HS-5 (cell line): ENCODE results near the gene RMC1.
"Not testable (repeated sequence)": the region's sequence is repeated elsewhere in the genome, so short reads cannot be mapped to it uniquely, and the experiment has no call there.

ENCODE experiments used
- DNase-seq: peaks from one replicate; pipeline ENCODE4 v3.0.0-alpha.2; 2012; ENCODE audit warnings: low read depth

The RMC1 gene

GRCh38 chr18:23563377-23564043 lies 60.2 kb downstream of the RMC1 start:
- DNase-seq = peak; percentile 48

- DNase-seq = no peak
These were observed 62.7 kb downstream of the RMC1 start for GRCh38 chr18:23565916-23566547.

GRCh38 chr18:23567671-23568070 lies 64.4 kb downstream of the RMC1 start:
- DNase-seq = no peak

GRCh38 chr18:23568281-23569138 lies 65.2 kb downstream of the RMC1 start:
- DNase-seq = no peak

GRCh38 chr18:23569299-23570063 lies 66.2 kb downstream of the RMC1 start:
- no peak for DNase-seq

GRCh38 chr18:23570912-23571504 lies 67.7 kb downstream of the RMC1 start:
- no peak for DNase-seq

- DNase-seq = no peak
These were observed 68.7 kb downstream of the RMC1 start for GRCh38 chr18:23572012-23572411.

GRCh38 chr18:23572570-23572969 lies 69.3 kb downstream of the RMC1 start:
- no peak for DNase-seq

GRCh38 chr18:23573020-23573419 lies 69.7 kb downstream of the RMC1 start:
- DNase-seq = no peak

GRCh38 chr18:23573626-23574431 lies 70.5 kb downstream of the RMC1 start:
- DNase-seq = peak; percentile 56

- DNase-seq = no peak
These were observed 71.4 kb downstream of the RMC1 start for GRCh38 chr18:23574611-23575308.

GRCh38 chr18:23575309-23575651 lies 72.0 kb downstream of the RMC1 start:
- no peak for DNase-seq

- DNase-seq = not testable (repeated sequence)
These were observed 74.2 kb downstream of the RMC1 start for GRCh38 chr18:23577521-23577920.

- DNase-seq = no peak
These were observed 74.9 kb downstream of the RMC1 start for GRCh38 chr18:23578067-23578701.

- DNase-seq = no peak
These were observed 75.8 kb downstream of the RMC1 start for GRCh38 chr18:23578891-23579653.

GRCh38 chr18:23580677-23581367 lies 77.5 kb downstream of the RMC1 start:
- no peak for DNase-seq
